ENCODE data around the gene LAMA1. TPM values are rescaled to one million over a fixed set of nuclear protein-coding genes. Genes with fewer than 3 reads are reported as not detected.
"Not testable (repeated sequence)": the region's sequence is repeated elsewhere in the genome, so short reads cannot be mapped to it uniquely, and the experiment has no call there.

The LAMA1 gene
- total RNA-seq, 1 donor from 2014 or later: 0.65 TPM

DNA sequence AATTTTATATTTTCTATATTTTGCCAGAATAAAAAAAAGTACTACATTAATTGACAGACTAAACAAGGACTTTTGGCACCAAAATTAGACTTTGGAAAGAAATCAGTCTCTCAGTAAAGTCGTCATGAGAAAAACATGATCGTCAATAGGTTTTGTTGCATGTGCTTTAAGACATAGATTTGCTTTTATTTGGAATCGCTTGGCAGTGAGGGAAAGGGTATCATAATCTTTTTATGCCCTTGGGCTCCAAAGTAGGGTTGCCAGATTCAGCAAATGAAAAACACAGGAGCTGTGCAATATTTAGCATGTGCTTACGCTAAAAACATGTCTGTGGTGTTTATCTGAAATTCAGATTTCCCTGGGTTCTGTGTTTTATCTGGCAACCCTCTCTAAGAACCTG lies 177.6 kb downstream of the LAMA1 start:
- DNase-seq (no peak), ATAC-seq (no peak)
- Histone ChIP-seq H3K9me3 (no peaks in the 10 kb centered on the region), H3K27me3 (ENCODE audit: low read depth) (no peaks in the 10 kb centered on the region), H3K27ac (no peak overlapping the region), H3K36me3 (no peaks in the 10 kb centered on the region), H3K4me1 (no peaks in the 10 kb centered on the region), H3K4me3 (no peak overlapping the region)
- intact Hi-C loops (cut with DNase I): no loop called here
- TF ChIP-seq, protein P1, sequence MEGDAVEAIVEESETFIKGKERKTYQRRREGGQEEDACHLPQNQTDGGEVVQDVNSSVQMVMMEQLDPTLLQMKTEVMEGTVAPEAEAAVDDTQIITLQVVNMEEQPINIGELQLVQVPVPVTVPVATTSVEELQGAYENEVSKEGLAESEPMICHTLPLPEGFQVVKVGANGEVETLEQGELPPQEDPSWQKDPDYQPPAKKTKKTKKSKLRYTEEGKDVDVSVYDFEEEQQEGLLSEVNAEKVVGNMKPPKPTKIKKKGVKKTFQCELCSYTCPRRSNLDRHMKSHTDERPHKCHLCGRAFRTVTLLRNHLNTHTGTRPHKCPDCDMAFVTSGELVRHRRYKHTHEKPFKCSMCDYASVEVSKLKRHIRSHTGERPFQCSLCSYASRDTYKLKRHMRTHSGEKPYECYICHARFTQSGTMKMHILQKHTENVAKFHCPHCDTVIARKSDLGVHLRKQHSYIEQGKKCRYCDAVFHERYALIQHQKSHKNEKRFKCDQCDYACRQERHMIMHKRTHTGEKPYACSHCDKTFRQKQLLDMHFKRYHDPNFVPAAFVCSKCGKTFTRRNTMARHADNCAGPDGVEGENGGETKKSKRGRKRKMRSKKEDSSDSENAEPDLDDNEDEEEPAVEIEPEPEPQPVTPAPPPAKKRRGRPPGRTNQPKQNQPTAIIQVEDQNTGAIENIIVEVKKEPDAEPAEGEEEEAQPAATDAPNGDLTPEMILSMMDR (IDR thresholded peaks at IDR 0.05): no peak

DNA sequence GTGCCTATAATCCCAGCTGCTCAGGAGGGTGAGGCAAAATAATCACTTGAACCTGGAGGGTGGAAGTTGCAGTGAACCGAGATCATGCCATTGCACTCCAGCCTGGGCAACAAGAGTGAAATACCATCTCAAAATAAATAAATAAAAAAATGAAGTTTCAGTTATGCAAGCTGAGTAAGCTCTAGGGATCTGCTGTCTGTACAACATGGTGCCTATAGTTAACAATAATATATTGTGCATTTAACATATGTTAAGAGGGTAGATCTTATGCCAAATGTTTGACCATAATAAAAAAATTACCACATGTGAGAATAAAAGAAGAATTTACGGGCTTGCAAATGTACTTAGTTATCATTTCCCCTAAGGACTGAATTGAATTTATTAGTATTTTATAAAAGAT lies 179.2 kb downstream of the LAMA1 start:
- H3K4me1 ChIP-seq; H3K27ac ChIP-seq; intact Hi-C loops (cut with DNase I); H3K9me3 ChIP-seq; H3K4me3 ChIP-seq; DNase-seq; H3K36me3 ChIP-seq; H3K27me3 ChIP-seq (ENCODE audit: low read depth); ATAC-seq: not testable (repeated sequence)

DNA sequence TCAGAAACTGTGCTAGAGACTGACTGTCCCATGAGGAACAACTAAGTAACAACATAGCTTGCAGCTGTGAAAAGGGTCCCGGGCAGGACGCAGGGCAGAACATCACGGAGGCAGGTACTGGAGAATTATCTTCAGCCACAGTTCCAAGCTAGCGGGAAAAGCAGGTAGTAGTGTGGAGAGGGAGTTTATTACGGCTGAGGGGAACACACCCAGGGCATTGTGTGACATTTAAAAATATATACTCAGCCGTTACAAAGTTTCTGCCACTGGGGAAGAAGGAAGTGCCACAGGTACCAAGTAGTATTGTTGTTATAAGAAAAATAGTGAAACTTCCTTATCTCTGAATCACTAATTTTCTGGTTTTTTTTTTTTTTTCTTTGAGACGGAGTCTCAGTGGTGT lies 179.6 kb downstream of the LAMA1 start:
- DNase-seq (no peak), ATAC-seq (no peak)
- TF ChIP-seq, protein P1 (IDR thresholded peaks at IDR 0.05): no peak
- Histone ChIP-seq H3K9me3 (no peaks in the 10 kb centered on the region), H3K27ac (no peak overlapping the region), H3K4me1 (no peaks in the 10 kb centered on the region), H3K4me3 (no peak overlapping the region), H3K27me3 (ENCODE audit: low read depth) (no peaks in the 10 kb centered on the region), H3K36me3 (no peaks in the 10 kb centered on the region)
- intact Hi-C loops (cut with DNase I): no loop called here

DNA sequence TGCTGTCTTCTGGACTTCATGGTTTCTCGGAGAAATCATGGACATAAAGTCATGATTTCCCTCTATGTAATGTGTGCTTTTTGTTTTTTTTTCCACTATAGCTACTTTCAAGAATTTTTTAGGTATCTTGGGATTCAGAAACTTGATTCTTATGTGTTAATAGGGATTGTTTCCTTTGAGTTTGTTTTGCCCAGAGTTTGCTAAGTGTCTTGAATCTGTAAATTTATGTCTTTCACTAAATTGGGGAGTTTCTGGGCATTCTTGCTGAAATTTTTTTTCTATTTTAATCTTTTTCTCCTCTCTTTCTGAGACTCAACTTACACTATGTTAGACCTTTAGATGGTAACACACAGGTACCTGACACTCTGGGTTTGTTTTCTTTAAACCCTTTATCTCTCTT lies 182.7 kb downstream of the LAMA1 start:
- ATAC-seq (no peak), DNase-seq (no peak)
- Histone ChIP-seq H3K36me3 (no peaks in the 10 kb centered on the region), H3K4me1 (no peaks in the 10 kb centered on the region), H3K27me3 (ENCODE audit: low read depth) (no peaks in the 10 kb centered on the region), H3K27ac (no peak overlapping the region), H3K9me3 (no peaks in the 10 kb centered on the region), H3K4me3 (no peak overlapping the region)
- TF ChIP-seq, protein P1 (IDR thresholded peaks at IDR 0.05): no peak
- intact Hi-C loops (cut with DNase I): no loop called here

DNA sequence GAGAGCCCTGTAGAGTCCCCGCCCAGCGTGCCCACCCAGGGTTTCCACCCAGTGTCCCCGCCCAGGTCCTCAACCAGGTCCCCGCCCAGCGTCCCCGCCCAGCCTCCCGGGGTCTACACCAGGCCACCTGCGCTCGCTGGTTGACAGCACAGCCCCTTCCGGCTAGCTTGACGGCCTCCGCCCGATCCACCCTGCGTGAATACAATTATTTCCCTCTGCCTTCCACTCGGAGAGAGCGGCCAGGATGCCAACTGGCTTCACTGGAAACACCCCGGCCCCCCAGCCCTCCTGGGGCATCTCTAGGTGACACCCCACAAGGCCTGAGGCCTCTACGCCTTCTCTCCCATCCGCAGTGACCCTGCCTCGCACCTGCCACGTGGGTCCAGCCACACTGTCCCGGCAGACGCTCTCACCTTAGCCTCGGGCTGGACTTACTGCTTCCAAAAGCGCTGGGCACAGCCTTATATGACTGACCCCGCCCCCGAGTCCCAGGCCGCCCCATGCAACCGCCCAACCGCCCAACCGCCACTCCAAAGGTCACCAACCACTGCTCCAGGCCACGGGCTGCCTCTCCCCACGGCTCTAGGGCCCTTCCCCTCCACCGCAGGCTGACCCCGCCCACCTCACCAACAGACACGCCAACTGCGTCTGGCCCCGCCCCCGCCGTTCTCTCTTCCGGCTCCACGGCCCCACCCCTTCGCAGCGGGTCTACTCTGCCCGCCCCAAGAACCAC lies 188.1 kb downstream of the LAMA1 start:
- TF ChIP-seq, protein P1 (IDR thresholded peaks at IDR 0.05): no peak
- no peak for DNase-seq

DNA sequence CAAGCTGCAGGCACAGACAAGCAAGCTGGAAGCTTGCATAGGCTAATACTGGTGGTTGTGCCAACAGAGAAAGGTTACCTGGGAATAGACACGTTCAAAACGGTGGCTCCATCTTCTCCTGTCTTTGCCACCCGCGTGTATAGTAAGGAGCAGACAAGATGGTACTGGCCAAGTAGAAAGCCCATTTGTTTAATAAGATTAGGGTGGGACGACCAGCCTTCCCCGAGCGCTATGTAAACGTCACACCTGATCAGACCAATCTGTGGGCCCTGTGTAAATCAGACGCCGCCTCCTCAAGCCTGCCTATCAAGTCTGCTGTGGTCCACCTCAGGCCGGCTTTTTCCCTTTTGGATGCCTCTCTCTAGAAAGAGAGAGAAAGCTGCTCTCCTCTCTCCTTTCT lies 189.2 kb downstream of the LAMA1 start:
- no peak for DNase-seq
- no peaks in the 10 kb centered on the region for H3K9me3 ChIP-seq
- TF ChIP-seq, protein P1 (IDR thresholded peaks at IDR 0.05): no peak
- H3K36me3 ChIP-seq: no peaks in the 10 kb centered on the region
- intact Hi-C loops (cut with DNase I): no loop called here
- no peak overlapping the region for H3K4me3 ChIP-seq
- no peak overlapping the region for H3K27ac ChIP-seq
- no peak for ATAC-seq
- H3K27me3 ChIP-seq (ENCODE audit: low read depth): no peaks in the 10 kb centered on the region
- H3K4me1 ChIP-seq: no peaks in the 10 kb centered on the region

More for the DNA sequence above, 188.1 kb downstream of the LAMA1 start:
- peak; percentile 33 to 45 for ATAC-seq
- no peaks in the 10 kb centered on the region for H3K36me3 ChIP-seq
- H3K4me1 ChIP-seq: no peaks in the 10 kb centered on the region
- H3K9me3 ChIP-seq: no peaks in the 10 kb centered on the region
- no peaks in the 10 kb centered on the region for H3K27me3 ChIP-seq (ENCODE audit: low read depth)
- no peak overlapping the region for H3K27ac ChIP-seq
- H3K4me3 ChIP-seq: no peak overlapping the region
- intact Hi-C loops (cut with DNase I): no loop called here
